ENCODE data around the gene PPM1A.

PPM1A gene

GRCh38 chr14:60272177-60272576 is 23.2 kb downstream of the PPM1A start:
- no peak overlapping the region for H3K27ac ChIP-seq (ENCODE audit: low read depth, low read length)
- H3K4me1 ChIP-seq (ENCODE audit: control insufficient read depth, insufficient read depth, low read length) = peaks cover 25% of the 10 kb centered on the region
- no peak overlapping the region for H3K4me3 ChIP-seq (ENCODE audit: low read depth, low read length)
- H3K27me3 ChIP-seq (ENCODE audit: control insufficient read depth, insufficient read depth, low read length) = no peaks in the 10 kb centered on the region
- no peaks in the 10 kb centered on the region for H3K36me3 ChIP-seq (ENCODE audit: control insufficient read depth, insufficient read depth, low read length)
- no peaks in the 10 kb centered on the region for H3K9me3 ChIP-seq (ENCODE audit: control insufficient read depth, insufficient read depth, low read length)
- H3K9ac ChIP-seq (ENCODE audit: low read depth, low read length) = no peak overlapping the region

- no peak overlapping the region for H3K9ac ChIP-seq (ENCODE audit: low read depth, low read length)
- H3K9me3 ChIP-seq (ENCODE audit: control insufficient read depth, insufficient read depth, low read length) = no peaks in the 10 kb centered on the region
- H3K4me3 ChIP-seq (ENCODE audit: low read depth, low read length) = no peak overlapping the region
- peaks cover 41% of the 10 kb centered on the region for H3K4me1 ChIP-seq (ENCODE audit: control insufficient read depth, insufficient read depth, low read length)
- H3K27me3 ChIP-seq (ENCODE audit: control insufficient read depth, insufficient read depth, low read length) = no peaks in the 10 kb centered on the region
- H3K27ac ChIP-seq (ENCODE audit: low read depth, low read length) = no peak overlapping the region
- no peaks in the 10 kb centered on the region for H3K36me3 ChIP-seq (ENCODE audit: control insufficient read depth, insufficient read depth, low read length)
These were observed 24.9 kb downstream of the PPM1A start for GRCh38 chr14:60273956-60274355.

- H3K4me1 ChIP-seq (ENCODE audit: control insufficient read depth, insufficient read depth, low read length) = peaks cover 41% of the 10 kb centered on the region
- no peak overlapping the region for H3K4me3 ChIP-seq (ENCODE audit: low read depth, low read length)
- no peaks in the 10 kb centered on the region for H3K9me3 ChIP-seq (ENCODE audit: control insufficient read depth, insufficient read depth, low read length)
- no peak overlapping the region for H3K27ac ChIP-seq (ENCODE audit: low read depth, low read length)
- no peak overlapping the region for H3K9ac ChIP-seq (ENCODE audit: low read depth, low read length)
- H3K27me3 ChIP-seq (ENCODE audit: control insufficient read depth, insufficient read depth, low read length) = no peaks in the 10 kb centered on the region
- no peaks in the 10 kb centered on the region for H3K36me3 ChIP-seq (ENCODE audit: control insufficient read depth, insufficient read depth, low read length)
These were observed 25.4 kb downstream of the PPM1A start for GRCh38 chr14:60274448-60274847.

- no peaks in the 10 kb centered on the region for H3K36me3 ChIP-seq (ENCODE audit: control insufficient read depth, insufficient read depth, low read length)
- H3K27ac ChIP-seq (ENCODE audit: low read depth, low read length) = no peak overlapping the region
- H3K9me3 ChIP-seq (ENCODE audit: control insufficient read depth, insufficient read depth, low read length) = no peaks in the 10 kb centered on the region
- peaks cover 37% of the 10 kb centered on the region for H3K4me1 ChIP-seq (ENCODE audit: control insufficient read depth, insufficient read depth, low read length)
- H3K9ac ChIP-seq (ENCODE audit: low read depth, low read length) = no peak overlapping the region
- H3K27me3 ChIP-seq (ENCODE audit: control insufficient read depth, insufficient read depth, low read length) = no peaks in the 10 kb centered on the region
- H3K4me3 ChIP-seq (ENCODE audit: low read depth, low read length) = no peak overlapping the region
These were observed 26.9 kb downstream of the PPM1A start for GRCh38 chr14:60275932-60276331.

- H3K36me3 ChIP-seq (ENCODE audit: control insufficient read depth, insufficient read depth, low read length) = no peaks in the 10 kb centered on the region
- H3K27me3 ChIP-seq (ENCODE audit: control insufficient read depth, insufficient read depth, low read length) = no peaks in the 10 kb centered on the region
- H3K9ac ChIP-seq (ENCODE audit: low read depth, low read length) = no peak overlapping the region
- H3K4me3 ChIP-seq (ENCODE audit: low read depth, low read length) = no peak overlapping the region
- no peaks in the 10 kb centered on the region for H3K9me3 ChIP-seq (ENCODE audit: control insufficient read depth, insufficient read depth, low read length)
- no peak overlapping the region for H3K27ac ChIP-seq (ENCODE audit: low read depth, low read length)
- H3K4me1 ChIP-seq (ENCODE audit: control insufficient read depth, insufficient read depth, low read length) = peaks cover 33% of the 10 kb centered on the region
These were observed 27.3 kb downstream of the PPM1A start for GRCh38 chr14:60276347-60276746.

- Histone ChIP-seq H3K4me3 (ENCODE audit: low read depth, low read length) (no peak overlapping the region), H3K27me3 (ENCODE audit: control insufficient read depth, insufficient read depth, low read length) (no peaks in the 10 kb centered on the region), H3K36me3 (ENCODE audit: control insufficient read depth, insufficient read depth, low read length) (peaks cover 2% of the 10 kb centered on the region; the same call in 1 of the 2 replicates), H3K9me3 (ENCODE audit: control insufficient read depth, insufficient read depth, low read length) (no peaks in the 10 kb centered on the region), H3K9ac (ENCODE audit: low read depth, low read length) (peak overlapping the region; percentile 16; the same call in 1 of the 2 replicates), H3K4me1 (ENCODE audit: control insufficient read depth, insufficient read depth, low read length) (peaks cover 32% of the 10 kb centered on the region), H3K27ac (ENCODE audit: low read depth, low read length) (peak overlapping the region; percentile 89)
These were observed 28.7 kb downstream of the PPM1A start for GRCh38 chr14:60277605-60278190.

- Histone ChIP-seq H3K4me3 (ENCODE audit: low read depth, low read length) (no peak overlapping the region), H3K9ac (ENCODE audit: low read depth, low read length) (peak overlapping the region; percentile 28; the same call in 1 of the 2 replicates), H3K4me1 (ENCODE audit: control insufficient read depth, insufficient read depth, low read length) (peaks cover 32% of the 10 kb centered on the region), H3K27me3 (ENCODE audit: control insufficient read depth, insufficient read depth, low read length) (no peaks in the 10 kb centered on the region), H3K36me3 (ENCODE audit: control insufficient read depth, insufficient read depth, low read length) (peaks cover 8% of the 10 kb centered on the region; the same call in 1 of the 2 replicates), H3K27ac (ENCODE audit: low read depth, low read length) (peak overlapping the region; percentile 89), H3K9me3 (ENCODE audit: control insufficient read depth, insufficient read depth, low read length) (no peaks in the 10 kb centered on the region)
These were observed 29.3 kb downstream of the PPM1A start for GRCh38 chr14:60278350-60278749.

- Histone ChIP-seq H3K27me3 (ENCODE audit: control insufficient read depth, insufficient read depth, low read length) (no peaks in the 10 kb centered on the region), H3K4me3 (ENCODE audit: low read depth, low read length) (no peak overlapping the region), H3K9me3 (ENCODE audit: control insufficient read depth, insufficient read depth, low read length) (no peaks in the 10 kb centered on the region), H3K27ac (ENCODE audit: low read depth, low read length) (no peak overlapping the region), H3K36me3 (ENCODE audit: control insufficient read depth, insufficient read depth, low read length) (peaks cover 51% of the 10 kb centered on the region), H3K4me1 (ENCODE audit: control insufficient read depth, insufficient read depth, low read length) (peaks cover 16% of the 10 kb centered on the region), H3K9ac (ENCODE audit: low read depth, low read length) (no peak overlapping the region)
These were observed 38.4 kb downstream of the PPM1A start for GRCh38 chr14:60287452-60287851.

GRCh38 chr14:60288279-60288678 is 39.3 kb downstream of the PPM1A start:
- Histone ChIP-seq H3K4me1 (ENCODE audit: control insufficient read depth, insufficient read depth, low read length) (peaks cover 16% of the 10 kb centered on the region), H3K27ac (ENCODE audit: low read depth, low read length) (no peak overlapping the region), H3K27me3 (ENCODE audit: control insufficient read depth, insufficient read depth, low read length) (no peaks in the 10 kb centered on the region), H3K9ac (ENCODE audit: low read depth, low read length) (no peak overlapping the region), H3K4me3 (ENCODE audit: low read depth, low read length) (no peak overlapping the region), H3K9me3 (ENCODE audit: control insufficient read depth, insufficient read depth, low read length) (no peaks in the 10 kb centered on the region), H3K36me3 (ENCODE audit: control insufficient read depth, insufficient read depth, low read length) (peaks cover 52% of the 10 kb centered on the region)

- no peak overlapping the region for H3K9ac ChIP-seq (ENCODE audit: low read depth, low read length)
- peaks cover 19% of the 10 kb centered on the region; the same call in 1 of the 2 replicates for H3K4me1 ChIP-seq (ENCODE audit: control insufficient read depth, insufficient read depth, low read length)
- no peak overlapping the region for H3K4me3 ChIP-seq (ENCODE audit: low read depth, low read length)
- H3K9me3 ChIP-seq (ENCODE audit: control insufficient read depth, insufficient read depth, low read length) = no peaks in the 10 kb centered on the region
- no peak overlapping the region for H3K27ac ChIP-seq (ENCODE audit: low read depth, low read length)
- peaks cover 33% of the 10 kb centered on the region for H3K36me3 ChIP-seq (ENCODE audit: control insufficient read depth, insufficient read depth, low read length)
- H3K27me3 ChIP-seq (ENCODE audit: control insufficient read depth, insufficient read depth, low read length) = no peaks in the 10 kb centered on the region
These were observed 45.5 kb downstream of the PPM1A start for GRCh38 chr14:60294411-60295069.

GRCh38 chr14:60300019-60300418 is 51.0 kb downstream of the PPM1A start:
- Histone ChIP-seq H3K36me3 (ENCODE audit: control insufficient read depth, insufficient read depth, low read length) (no peaks in the 10 kb centered on the region), H3K9ac (ENCODE audit: low read depth, low read length) (no peak overlapping the region), H3K9me3 (ENCODE audit: control insufficient read depth, insufficient read depth, low read length) (no peaks in the 10 kb centered on the region), H3K27ac (ENCODE audit: low read depth, low read length) (no peak overlapping the region), H3K27me3 (ENCODE audit: control insufficient read depth, insufficient read depth, low read length) (no peaks in the 10 kb centered on the region), H3K4me3 (ENCODE audit: low read depth, low read length) (no peak overlapping the region), H3K4me1 (ENCODE audit: control insufficient read depth, insufficient read depth, low read length) (peaks cover 37% of the 10 kb centered on the region)

Data from HUES48 (cell line).